Measurements from ENCODE around the gene AQP2. TPM values are rescaled to one million over a fixed set of nuclear protein-coding genes. Genes with fewer than 3 reads are reported as not detected.

AQP2 gene
- total RNA-seq, 1 donor from 2014 or later, result not detected

DNA sequence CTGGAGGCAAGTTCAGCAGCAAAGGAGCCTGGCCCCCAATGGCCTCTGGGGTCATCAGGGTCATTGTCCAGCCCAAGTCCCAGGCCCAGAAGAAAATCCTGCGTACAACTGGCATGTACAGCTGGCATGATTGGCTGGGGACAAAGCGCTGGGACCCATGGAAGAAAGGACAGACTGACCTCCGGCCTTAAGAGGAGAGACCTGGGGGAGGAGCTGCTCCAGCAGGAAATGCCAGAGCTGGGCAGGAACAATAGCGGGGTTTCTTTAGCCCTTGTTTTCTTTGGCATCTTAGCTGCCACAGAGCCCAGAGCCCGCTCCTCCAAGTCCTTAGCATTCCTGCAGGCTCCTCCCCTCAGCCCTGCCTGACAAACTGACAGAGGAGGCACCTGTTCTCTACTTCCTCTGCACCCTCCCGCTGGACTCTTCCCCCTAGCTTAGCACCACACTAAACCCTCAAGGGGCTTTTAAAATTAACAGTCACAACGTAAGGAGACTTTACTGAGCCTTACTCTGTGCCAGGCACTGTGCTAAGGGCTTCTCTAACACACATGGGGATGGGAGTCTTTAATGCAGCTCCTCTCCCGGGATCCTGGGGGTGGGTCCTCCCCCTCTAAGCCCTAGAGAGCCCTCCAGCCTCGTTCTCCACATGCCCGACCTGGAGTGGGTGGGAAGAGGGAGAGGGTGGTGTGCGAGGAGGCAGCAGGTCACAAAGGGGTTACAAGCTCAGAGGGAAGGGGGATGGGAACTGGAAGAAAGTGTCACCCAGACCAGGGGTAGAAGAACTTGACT lies 9.3 kb downstream of the AQP2 start:
- Histone ChIP-seq H3K4me3 (ENCODE audit: low read depth, low read length) (no peak overlapping the region), H3K27me3 (ENCODE audit: control insufficient read depth, insufficient read depth, low read length) (peaks cover 36% of the 10 kb centered on the region), H3K36me3 (ENCODE audit: control insufficient read depth, insufficient read depth, low read length) (no peaks in the 10 kb centered on the region)
- peak; percentile 59 for DNase-seq (ENCODE audit: low read depth)
- TF ChIP-seq, protein P1, sequence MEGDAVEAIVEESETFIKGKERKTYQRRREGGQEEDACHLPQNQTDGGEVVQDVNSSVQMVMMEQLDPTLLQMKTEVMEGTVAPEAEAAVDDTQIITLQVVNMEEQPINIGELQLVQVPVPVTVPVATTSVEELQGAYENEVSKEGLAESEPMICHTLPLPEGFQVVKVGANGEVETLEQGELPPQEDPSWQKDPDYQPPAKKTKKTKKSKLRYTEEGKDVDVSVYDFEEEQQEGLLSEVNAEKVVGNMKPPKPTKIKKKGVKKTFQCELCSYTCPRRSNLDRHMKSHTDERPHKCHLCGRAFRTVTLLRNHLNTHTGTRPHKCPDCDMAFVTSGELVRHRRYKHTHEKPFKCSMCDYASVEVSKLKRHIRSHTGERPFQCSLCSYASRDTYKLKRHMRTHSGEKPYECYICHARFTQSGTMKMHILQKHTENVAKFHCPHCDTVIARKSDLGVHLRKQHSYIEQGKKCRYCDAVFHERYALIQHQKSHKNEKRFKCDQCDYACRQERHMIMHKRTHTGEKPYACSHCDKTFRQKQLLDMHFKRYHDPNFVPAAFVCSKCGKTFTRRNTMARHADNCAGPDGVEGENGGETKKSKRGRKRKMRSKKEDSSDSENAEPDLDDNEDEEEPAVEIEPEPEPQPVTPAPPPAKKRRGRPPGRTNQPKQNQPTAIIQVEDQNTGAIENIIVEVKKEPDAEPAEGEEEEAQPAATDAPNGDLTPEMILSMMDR (IDR thresholded peaks at IDR 0.05; ENCODE audit: insufficient read depth, low read length, poor library complexity, severe bottlenecking), result no peak

GRCh38 chr12:49960474-49961110 lies 10.1 kb downstream of the AQP2 start:
- no peak for DNase-seq (ENCODE audit: low read depth)
- TF ChIP-seq, protein P1 (IDR thresholded peaks at IDR 0.05; ENCODE audit: insufficient read depth, low read length, poor library complexity, severe bottlenecking), result no peak
- Histone ChIP-seq H3K36me3 (ENCODE audit: control insufficient read depth, insufficient read depth, low read length) (no peaks in the 10 kb centered on the region), H3K4me3 (ENCODE audit: low read depth, low read length) (no peak overlapping the region), H3K27me3 (ENCODE audit: control insufficient read depth, insufficient read depth, low read length) (peaks cover 37% of the 10 kb centered on the region)

DNA sequence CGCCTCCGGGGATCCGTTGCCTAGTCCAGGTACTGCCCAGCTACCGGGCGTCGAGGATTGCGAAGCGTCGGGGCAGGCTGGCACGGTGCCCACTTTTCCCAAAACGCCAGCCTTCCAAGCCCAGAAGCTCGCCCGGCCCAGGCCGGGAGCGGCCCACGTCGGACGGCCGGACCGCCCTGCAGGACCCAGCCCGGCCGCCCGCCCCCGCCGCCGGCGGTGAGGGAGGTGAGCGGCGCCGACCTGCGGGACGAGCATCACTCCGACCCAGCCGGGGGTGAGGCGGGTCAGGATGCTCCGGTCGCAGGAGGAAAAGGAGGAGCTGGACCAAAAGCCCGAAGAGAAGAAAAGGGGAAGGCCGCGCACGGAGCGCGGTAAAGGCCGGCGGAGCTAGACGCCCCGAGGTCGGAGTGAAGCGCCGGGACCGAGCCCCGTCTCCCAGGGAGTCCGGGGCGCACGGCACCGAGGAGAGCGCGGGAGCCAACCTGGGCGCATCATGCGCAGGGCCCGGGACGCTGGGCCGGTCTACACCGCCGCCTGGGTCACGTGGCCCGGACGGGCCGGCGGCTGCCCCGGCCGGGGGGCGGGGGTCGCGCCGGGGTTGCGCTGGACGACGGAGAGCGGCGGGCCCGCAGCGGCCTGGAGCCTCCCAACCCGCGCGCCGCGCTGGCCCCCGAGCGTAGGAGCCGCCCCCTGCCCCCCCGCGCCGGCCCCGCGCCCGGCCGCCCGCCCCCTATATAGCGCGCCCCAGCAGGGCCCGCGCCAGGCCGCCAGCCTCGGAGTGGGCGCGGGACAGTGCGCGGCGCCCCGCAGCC lies 10.8 kb downstream of the AQP2 start, which contains the start of gene AQP5:
AQP5 (plus strand) TSS at position 762 of the 812 bp plus-strand sequence. CDS start 146 bp downstream, outside the sequence.
- Histone ChIP-seq H3K4me3 (ENCODE audit: low read depth, low read length) (peak within 1 kb of the TSS; percentile 13), H3K36me3 (ENCODE audit: control insufficient read depth, insufficient read depth, low read length) (no peaks in the 10 kb centered on the region), H3K27me3 (ENCODE audit: control insufficient read depth, insufficient read depth, low read length) (peaks cover 38% of the 10 kb centered on the region)
- TF ChIP-seq, protein P1 (IDR thresholded peaks at IDR 0.05; ENCODE audit: insufficient read depth, low read length, poor library complexity, severe bottlenecking), result no peak
- no peak for DNase-seq (ENCODE audit: low read depth)

DNA sequence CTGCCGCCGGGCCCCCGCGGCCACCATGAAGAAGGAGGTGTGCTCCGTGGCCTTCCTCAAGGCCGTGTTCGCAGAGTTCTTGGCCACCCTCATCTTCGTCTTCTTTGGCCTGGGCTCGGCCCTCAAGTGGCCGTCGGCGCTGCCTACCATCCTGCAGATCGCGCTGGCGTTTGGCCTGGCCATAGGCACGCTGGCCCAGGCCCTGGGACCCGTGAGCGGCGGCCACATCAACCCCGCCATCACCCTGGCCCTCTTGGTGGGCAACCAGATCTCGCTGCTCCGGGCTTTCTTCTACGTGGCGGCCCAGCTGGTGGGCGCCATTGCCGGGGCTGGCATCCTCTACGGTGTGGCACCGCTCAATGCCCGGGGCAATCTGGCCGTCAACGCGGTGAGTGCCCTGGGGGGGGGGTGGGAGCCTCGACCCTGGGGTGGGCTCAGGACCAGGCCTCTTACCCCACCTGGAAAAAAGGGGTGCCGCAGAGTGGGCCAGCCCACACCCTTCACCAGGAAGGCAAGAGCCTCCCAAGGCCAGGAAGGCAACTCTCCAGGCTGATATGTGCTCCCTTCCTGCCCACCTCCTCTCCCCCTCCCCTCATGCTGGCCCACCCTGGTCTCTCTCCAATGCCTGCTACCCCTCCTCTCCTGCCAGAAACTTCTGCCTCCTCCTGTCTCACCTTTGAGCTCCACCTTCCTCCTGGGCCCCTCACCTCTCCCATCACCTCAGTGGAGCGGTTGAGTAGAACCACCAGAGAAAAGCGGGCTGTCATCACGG lies 11.6 kb downstream of the AQP2 start:
- peaks cover 41% of the 10 kb centered on the region for H3K27me3 ChIP-seq (ENCODE audit: control insufficient read depth, insufficient read depth, low read length)
- no peak for DNase-seq (ENCODE audit: low read depth)
- H3K36me3 ChIP-seq (ENCODE audit: control insufficient read depth, insufficient read depth, low read length), result no peaks in the 10 kb centered on the region
- H3K4me3 ChIP-seq (ENCODE audit: low read depth, low read length), result no peak overlapping the region
- TF ChIP-seq, protein P1 (IDR thresholded peaks at IDR 0.05; ENCODE audit: insufficient read depth, low read length, poor library complexity, severe bottlenecking), result no peak
